ENCODE results near the gene TRPV6. TPM values are rescaled to one million over a fixed set of nuclear protein-coding genes. Genes with fewer than 3 reads are reported as not detected.

TRPV6 gene
- total RNA-seq, 1 donor from 2014 or later = 0.38 TPM

- intact Hi-C loops (cut with DNase I) = no loop called here
- no peaks in the 10 kb centered on the region for H3K36me3 ChIP-seq
- TF ChIP-seq CTCF (IDR thresholded peaks at IDR 0.05) = no peak
- ATAC-seq (no peak), DNase-seq (peak; percentile 9)
- H3K9me3 ChIP-seq = no peaks in the 10 kb centered on the region
- H3K27me3 ChIP-seq = peaks cover 4% of the 10 kb centered on the region
- H3K27ac ChIP-seq = no peak overlapping the region
- no peaks in the 10 kb centered on the region for H3K4me1 ChIP-seq
- H3K4me3 ChIP-seq = no peak overlapping the region
These were observed 2.4 kb downstream of the TRPV6 start for GRCh38 chr7:142883145-142883544.

- H3K9me3 ChIP-seq = no peaks in the 10 kb centered on the region
- H3K27ac ChIP-seq = no peak overlapping the region
- TF ChIP-seq CTCF (IDR thresholded peaks at IDR 0.05) = no peak
- ATAC-seq (no peak), DNase-seq (no peak)
- H3K27me3 ChIP-seq = peaks cover 4% of the 10 kb centered on the region
- H3K4me1 ChIP-seq = no peaks in the 10 kb centered on the region
- H3K4me3 ChIP-seq = no peak overlapping the region
- H3K36me3 ChIP-seq = no peaks in the 10 kb centered on the region
- intact Hi-C loops (cut with DNase I) = no loop called here
These were observed 3.2 kb downstream of the TRPV6 start for GRCh38 chr7:142882338-142882678.

GRCh38 chr7:142881586-142882337 lies 3.8 kb downstream of the TRPV6 start:
- Histone ChIP-seq H3K9me3 (no peaks in the 10 kb centered on the region), H3K4me3 (no peak overlapping the region), H3K4me1 (no peaks in the 10 kb centered on the region), H3K36me3 (no peaks in the 10 kb centered on the region), H3K27me3 (peaks cover 4% of the 10 kb centered on the region), H3K27ac (no peak overlapping the region)
- ATAC-seq = no peak
- peak; percentile 36 for DNase-seq
- TF ChIP-seq CTCF (IDR thresholded peaks at IDR 0.05) = no peak
- intact Hi-C loops (cut with DNase I) = no loop called here

- peak; percentile 58 for DNase-seq
- TF ChIP-seq CTCF (IDR thresholded peaks at IDR 0.05) = peak; percentile 81
- Histone ChIP-seq H3K27me3 (peaks cover 4% of the 10 kb centered on the region), H3K9me3 (no peaks in the 10 kb centered on the region), H3K4me1 (no peaks in the 10 kb centered on the region), H3K36me3 (no peaks in the 10 kb centered on the region), H3K4me3 (no peak overlapping the region), H3K27ac (no peak overlapping the region)
- peak; percentile 65 for ATAC-seq
- intact Hi-C loops (cut with DNase I) = no loop called here
These were observed 4.6 kb downstream of the TRPV6 start for GRCh38 chr7:142880876-142881505.

- Histone ChIP-seq H3K27me3 (peaks cover 4% of the 10 kb centered on the region), H3K9me3 (no peaks in the 10 kb centered on the region), H3K4me1 (no peaks in the 10 kb centered on the region), H3K4me3 (no peak overlapping the region), H3K27ac (no peak overlapping the region), H3K36me3 (no peaks in the 10 kb centered on the region)
- no peak for ATAC-seq
- no peak for DNase-seq
- intact Hi-C loops (cut with DNase I) = no loop called here
- TF ChIP-seq CTCF (IDR thresholded peaks at IDR 0.05) = no peak
These were observed 6.5 kb downstream of the TRPV6 start for GRCh38 chr7:142879060-142879459.

All from upper lobe of right lung (tissue), 1 donor.